Measurements from ENCODE around the gene VDR.

DNA sequence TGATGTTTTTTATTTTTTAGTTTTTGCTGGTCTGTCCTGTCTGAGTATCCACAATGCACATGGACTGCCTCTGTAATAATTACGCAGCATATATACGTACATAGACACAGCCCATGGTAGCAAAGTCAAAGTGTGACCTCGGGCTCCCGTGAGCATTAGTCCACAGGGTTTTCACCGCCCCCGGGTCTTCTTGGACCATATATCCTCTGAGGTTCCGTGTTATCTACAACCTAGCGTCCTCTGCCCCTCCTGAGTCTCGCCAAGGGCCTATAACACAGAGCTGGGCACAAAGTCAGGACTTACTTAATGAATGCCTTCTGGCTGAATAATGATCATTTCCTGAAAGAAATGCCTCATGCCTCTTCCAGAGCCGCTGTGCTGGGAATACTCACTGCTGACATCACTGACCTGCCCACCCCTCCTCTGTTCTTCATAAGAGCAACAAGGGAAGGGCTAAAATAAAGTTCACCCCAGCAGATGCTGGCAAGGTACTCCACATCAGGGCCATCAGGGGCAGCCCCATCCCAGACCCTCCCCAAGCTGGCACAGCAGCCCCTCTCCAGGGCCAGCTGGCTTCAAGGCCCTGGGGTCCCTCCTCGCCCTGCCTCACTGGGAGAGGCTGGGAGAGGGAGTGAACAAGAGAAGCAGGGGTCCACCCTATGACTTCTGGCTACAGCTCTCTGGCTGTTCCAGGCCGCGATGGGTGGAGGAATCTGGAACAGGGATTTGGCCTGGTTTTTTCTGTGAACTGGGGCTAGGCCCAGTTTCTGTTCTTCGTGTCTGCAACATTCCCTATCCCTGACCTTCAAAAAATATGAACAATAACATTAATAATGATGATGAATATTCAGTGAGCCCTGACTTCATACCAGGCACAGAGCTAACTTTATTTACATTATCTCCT lies 93.0 kb downstream of the VDR start:
- TF ChIP-seq CTCF (IDR thresholded peaks at IDR 0.05; ENCODE audit: borderline replicate concordance, extremely low read depth, low read length, poor library complexity, severe bottlenecking): no peak
- TF ChIP-seq EZH2 (IDR thresholded peaks at IDR 0.05; ENCODE audit: borderline replicate concordance, low read depth, low read length, severe bottlenecking): no peak

All from DND-41 (cell line).